Kidney capillary endothelial cell (primary cell): ENCODE data around the gene SMIM38.
"Not testable (repeated sequence)": the region's sequence is repeated elsewhere in the genome, so short reads cannot be mapped to it uniquely, and the experiment has no call there.

Experiments
- DNase-seq: peaks from one replicate; pipeline ENCODE4 v3.0.0-alpha.2; 2018; ENCODE audit warnings: low spot score

The SMIM38 gene

GRCh38 chr11:69122326-69122629, 33.5 kb upstream of the SMIM38 start:
- no peak for DNase-seq

GRCh38 chr11:69122630-69123431, 32.9 kb upstream of the SMIM38 start:
- DNase-seq: peak; percentile 89

- DNase-seq: no peak
These were observed 31.9 kb upstream of the SMIM38 start for GRCh38 chr11:69123593-69124545.

GRCh38 chr11:69125861-69126260, 29.9 kb upstream of the SMIM38 start:
- no peak for DNase-seq

- no peak for DNase-seq
These were observed 29.4 kb upstream of the SMIM38 start for GRCh38 chr11:69126286-69126685.

- no peak for DNase-seq
These were observed 28.5 kb upstream of the SMIM38 start for GRCh38 chr11:69127081-69127850.

- no peak for DNase-seq
These were observed 27.9 kb upstream of the SMIM38 start for GRCh38 chr11:69127884-69128283.

- DNase-seq: no peak
These were observed 26.7 kb upstream of the SMIM38 start for GRCh38 chr11:69129053-69129452.

GRCh38 chr11:69129647-69130046, 26.1 kb upstream of the SMIM38 start:
- DNase-seq: no peak

GRCh38 chr11:69130654-69131053, 25.1 kb upstream of the SMIM38 start:
- DNase-seq: no peak

GRCh38 chr11:69131121-69131566, 24.6 kb upstream of the SMIM38 start:
- DNase-seq: no peak

GRCh38 chr11:69131644-69132300, 24.0 kb upstream of the SMIM38 start:
- peak; percentile 62 for DNase-seq

- no peak for DNase-seq
These were observed 23.4 kb upstream of the SMIM38 start for GRCh38 chr11:69132301-69132670.

GRCh38 chr11:69133251-69133650, 22.5 kb upstream of the SMIM38 start:
- no peak for DNase-seq

GRCh38 chr11:69134182-69134581, 21.6 kb upstream of the SMIM38 start:
- DNase-seq: not testable (repeated sequence)

- DNase-seq: no peak
These were observed 20.8 kb upstream of the SMIM38 start for GRCh38 chr11:69134957-69135356.

GRCh38 chr11:69135420-69136363, 20.0 kb upstream of the SMIM38 start:
- DNase-seq: no peak

GRCh38 chr11:69136471-69136870, 19.3 kb upstream of the SMIM38 start:
- DNase-seq: no peak

GRCh38 chr11:69137151-69137844, 18.4 kb upstream of the SMIM38 start:
- no peak for DNase-seq

GRCh38 chr11:69138265-69138664, 17.5 kb upstream of the SMIM38 start:
- no peak for DNase-seq
